Activated T-helper 17 cell treated with anti-CD3 and anti-CD28 coated beads, Interleukin-2, amount 50 U/mL, for 72 hours (primary cell): ENCODE results near the gene OR51A2. TPM values are rescaled to one million over a fixed set of nuclear protein-coding genes. Genes with fewer than 3 reads are reported as not detected.

Experiments
- ATAC-seq: fragments of 150-1000 bp; cut with Tn5 transposase; replicated peaks from 2 replicates; pipeline ENCODE4 v1.10.0; 2021; ENCODE audit warnings: mild to moderate bottlenecking, moderate library complexity
- H3K27ac Mint-ChIP-seq: one replicate; pipeline ENCODE4 v1.8.0; 2022; ENCODE audit warnings: mixed read lengths
- H3K27me3 Mint-ChIP-seq: one replicate; pipeline ENCODE4 v1.8.0; 2022; ENCODE audit warnings: mixed read lengths
- H3K36me3 Mint-ChIP-seq: one replicate; pipeline ENCODE4 v1.8.0; 2022; ENCODE audit warnings: low read depth, mild to moderate bottlenecking, mixed read lengths
- H3K4me1 Mint-ChIP-seq: one replicate; pipeline ENCODE4 v1.8.0; 2022; ENCODE audit warnings: mixed read lengths
- H3K4me3 Mint-ChIP-seq: one replicate; pipeline ENCODE4 v1.8.0; 2022; ENCODE audit warnings: mild to moderate bottlenecking, mixed read lengths
- H3K9me3 Mint-ChIP-seq: one replicate; pipeline ENCODE4 v1.8.0; 2022; ENCODE audit warnings: mixed read lengths
- total RNA-seq, 2 donors: library from RNA; stranded (reverse); gene quantifications; one replicate each; pipeline ENCODE4 v1.2.3, GENCODE V29; 2022

OR51A2 gene
- total RNA-seq, 2 donors from 2014 or later = not detected

DNA sequence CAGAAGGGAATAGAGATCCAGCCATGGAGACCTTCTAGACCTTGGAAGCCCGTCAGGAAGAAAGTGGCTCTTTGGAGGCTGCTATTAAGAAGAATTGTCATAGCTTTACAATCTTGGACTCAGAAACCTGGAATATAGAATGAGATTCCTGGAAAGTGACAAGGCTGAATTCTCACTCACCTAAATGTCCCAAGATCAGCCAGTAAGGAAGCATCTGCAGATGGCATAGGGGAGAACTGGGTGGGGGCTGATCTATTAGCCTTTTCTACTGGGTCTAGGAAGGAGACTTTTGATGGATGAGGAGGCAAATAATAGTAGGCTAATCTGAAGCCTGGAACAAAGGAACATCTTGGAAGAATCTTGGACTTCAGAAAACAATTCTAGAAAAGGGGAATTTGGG lies 31.3 kb downstream of the OR51A2 start, which contains the start of gene OR51G1:
Gene OR51G1, minus strand, starts transcription at position 101 of the 400 bp plus-strand sequence. Its CDS starts 0 bp downstream, at position 101.
- Mint-ChIP-seq H3K27ac (no peak within 1 kb of the TSS), H3K4me3 (no peak within 1 kb of the TSS), H3K9me3 (no peaks in the 10 kb centered on the region), H3K27me3 (peaks cover 6% of the 10 kb centered on the region), H3K36me3 (no peaks in the 10 kb centered on the region), H3K4me1 (no peaks in the 10 kb centered on the region)
- no peak for ATAC-seq

DNA sequence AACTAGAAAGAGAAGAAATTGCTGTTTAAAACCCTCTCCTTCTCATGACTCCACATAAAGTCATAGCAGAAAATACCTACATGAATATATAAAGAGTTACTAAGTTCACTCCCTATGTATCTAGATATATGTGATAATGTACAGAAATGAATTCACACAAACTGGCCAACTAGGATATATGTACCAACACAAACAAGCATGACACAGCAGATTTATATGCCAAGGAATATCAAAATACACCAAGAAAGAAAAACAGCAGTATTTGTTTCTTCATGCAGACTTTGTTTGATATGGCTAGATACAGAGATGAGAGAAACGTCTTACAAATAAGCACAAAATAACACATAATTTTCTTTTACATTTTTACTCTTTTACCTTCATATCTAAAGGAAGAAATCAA lies 33.2 kb downstream of the OR51A2 start:
- no peak for ATAC-seq
- Mint-ChIP-seq H3K4me3 (no peak overlapping the region), H3K27me3 (peaks cover 6% of the 10 kb centered on the region), H3K27ac (no peak overlapping the region), H3K36me3 (no peaks in the 10 kb centered on the region), H3K4me1 (no peaks in the 10 kb centered on the region), H3K9me3 (no peaks in the 10 kb centered on the region)

DNA sequence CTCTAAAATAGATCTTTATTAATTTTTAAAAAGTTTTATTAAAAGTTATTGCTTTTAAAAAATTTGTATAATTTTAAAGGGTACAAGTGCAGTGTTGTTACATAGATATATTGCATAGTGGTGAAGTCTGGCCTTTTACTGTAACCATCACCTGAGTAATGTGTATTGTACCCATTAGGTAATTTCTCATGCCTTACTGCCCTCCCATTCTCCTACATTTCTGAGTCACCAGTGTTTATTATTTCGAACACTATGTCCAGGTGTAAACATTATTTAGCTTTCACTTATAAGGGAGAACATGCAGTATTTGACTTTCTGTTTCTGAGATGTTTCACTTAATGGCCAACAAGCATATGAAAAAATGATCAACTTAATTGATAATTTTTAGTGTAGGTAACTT lies 33.7 kb downstream of the OR51A2 start:
- Mint-ChIP-seq H3K9me3 (no peaks in the 10 kb centered on the region), H3K27me3 (peaks cover 6% of the 10 kb centered on the region), H3K4me1 (no peaks in the 10 kb centered on the region), H3K36me3 (no peaks in the 10 kb centered on the region), H3K27ac (no peak overlapping the region), H3K4me3 (no peak overlapping the region)
- no peak for ATAC-seq

DNA sequence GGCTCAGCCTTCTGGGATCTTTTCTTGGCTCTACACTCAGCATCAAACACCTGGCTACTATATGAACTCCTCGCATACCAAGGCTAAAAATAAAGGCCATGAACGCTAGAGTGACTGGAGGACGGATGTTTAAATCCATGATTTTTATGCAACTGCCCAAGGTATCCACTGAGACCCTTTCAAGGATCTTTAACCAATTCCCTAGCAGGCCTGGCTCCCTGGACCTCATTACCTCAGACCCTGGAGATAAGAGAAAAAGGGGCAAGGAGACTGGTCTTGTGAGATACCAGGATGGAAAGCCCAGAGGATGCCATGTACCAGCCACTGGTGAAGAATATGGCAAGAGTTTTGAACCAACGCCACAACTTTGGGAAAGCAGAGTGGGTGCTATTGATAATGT lies 36.3 kb downstream of the OR51A2 start, which contains the start of gene OR51G2:
Gene OR51G2, minus strand, starts transcription at position 101 of the 400 bp plus-strand sequence. CDS start 3,687 bp downstream, outside the sequence.
- H3K9me3 Mint-ChIP-seq = no peaks in the 10 kb centered on the region
- H3K36me3 Mint-ChIP-seq = no peaks in the 10 kb centered on the region
- H3K4me3 Mint-ChIP-seq = no peak within 1 kb of the TSS
- no peak for ATAC-seq
- no peak within 1 kb of the TSS for H3K27ac Mint-ChIP-seq
- peaks cover 6% of the 10 kb centered on the region for H3K27me3 Mint-ChIP-seq
- no peaks in the 10 kb centered on the region for H3K4me1 Mint-ChIP-seq

DNA sequence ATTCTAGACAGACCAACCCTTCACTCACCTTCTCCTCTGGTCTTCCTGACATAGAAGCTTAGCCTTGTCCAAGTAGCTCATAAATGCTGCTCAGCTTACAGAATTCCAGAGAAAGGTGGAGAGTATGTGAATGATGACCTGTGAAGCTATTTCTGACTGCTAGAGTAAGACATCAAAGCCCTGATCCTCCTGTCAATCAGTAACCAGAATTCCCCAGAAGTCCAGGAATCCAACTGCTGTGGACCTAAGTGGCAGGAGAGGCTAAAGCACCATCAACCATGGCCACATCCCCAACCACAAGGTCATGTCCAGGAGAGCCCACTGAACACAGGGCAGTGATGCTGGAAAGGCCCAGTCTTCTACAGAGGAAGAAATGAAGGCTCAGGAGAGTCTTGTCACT lies 38.9 kb downstream of the OR51A2 start:
- H3K27ac Mint-ChIP-seq = no peak overlapping the region
- no peaks in the 10 kb centered on the region for H3K27me3 Mint-ChIP-seq
- H3K4me1 Mint-ChIP-seq = no peaks in the 10 kb centered on the region
- ATAC-seq = no peak
- no peaks in the 10 kb centered on the region for H3K9me3 Mint-ChIP-seq
- H3K4me3 Mint-ChIP-seq = no peak overlapping the region
- no peaks in the 10 kb centered on the region for H3K36me3 Mint-ChIP-seq

Other genes with a start within 250 kb of the OR51A2 start
- not detected for gene OR51F1, start 185.8 kb downstream of the OR51A2 start, total RNA-seq
- not detected for gene OR52R1, start 151.3 kb downstream of the OR51A2 start, total RNA-seq
- not detected for gene OR51F2, start 134.4 kb downstream of the OR51A2 start, total RNA-seq
- not detected for gene OR51S1, start 106.5 kb downstream of the OR51A2 start, total RNA-seq
- gene OR51T1, start 73.8 kb downstream of the OR51A2 start, total RNA-seq = not detected
- not detected for gene OR51A7, start 51.9 kb downstream of the OR51A2 start, total RNA-seq
- not detected for gene OR51G2, start 36.4 kb downstream of the OR51A2 start, total RNA-seq
- gene OR51G1, start 31.4 kb downstream of the OR51A2 start, total RNA-seq = not detected
- gene OR51A4, start 8.1 kb downstream of the OR51A2 start, total RNA-seq = not detected
- gene OR51L1, start 39.1 kb upstream of the OR51A2 start, total RNA-seq = not detected
- gene OR52J3, start 90.8 kb upstream of the OR51A2 start, total RNA-seq = not detected
- not detected for gene OR52E2, start 103.9 kb upstream of the OR51A2 start, total RNA-seq
- gene OR52E1, start 113.9 kb upstream of the OR51A2 start, total RNA-seq = not detected
- gene OR52A5, start 182.6 kb upstream of the OR51A2 start, total RNA-seq = not detected
- gene OR52A1, start 199.0 kb upstream of the OR51A2 start, total RNA-seq = under 1 TPM in 1 of 2 donors, not detected in 1; 0.03 TPM
- gene OR51V1, start 245.0 kb upstream of the OR51A2 start, total RNA-seq = not detected